GM12878 (cell line): ENCODE measurements around the gene MEGF6. TPM values are rescaled to one million over a fixed set of nuclear protein-coding genes. Genes with fewer than 3 reads are reported as not detected.

ENCODE experiments used
- BRCA1 ChIP-seq: IDR thresholded peaks from 2 replicates; pipeline ENCODE4 v1.6.1; 2011; ENCODE audit warnings: low read depth, low read length, improper control_type of control experiment
- CHD4 ChIP-seq: fragments of 200-600 bp; sonication (generic); IDR thresholded peaks from 2 replicates; pipeline ENCODE4 v1.6.1; 2016; ENCODE audit warnings: mild to moderate bottlenecking
- CREB1 ChIP-seq: IDR thresholded peaks from 2 replicates; pipeline ENCODE4 v1.6.1; 2012; ENCODE audit warnings: low read depth, mild to moderate bottlenecking, inconsistent platforms
- CTCF ChIP-seq, 3 experiments: IDR thresholded peaks in 2 of 3; conservative IDR thresholded peaks in 1 of 3; 2 replicates each; pipeline ENCODE4 v1.5.1; 2011; ENCODE audit warnings: low read depth in 3 of 3, low read length in 3 of 3, mild to moderate bottlenecking in 3 of 3, control low read depth in 2 of 3, moderate library complexity in 2 of 3, inconsistent platforms in 1 of 3, mixed read lengths in 1 of 3; ENCODE audit not compliant: control insufficient read depth in 2 of 3, insufficient read depth in 1 of 3; ENCODE audit errors: extremely low read depth in 1 of 3
- DPF2 ChIP-seq: fragments of 450-650 bp; IDR thresholded peaks from 2 replicates; pipeline ENCODE4 v1.6.1; 2017; ENCODE audit warnings: mild to moderate bottlenecking
- EGR1 ChIP-seq, 2 experiments: IDR thresholded peaks; 1 replicate in 1 of 2; 2 replicates in 1 of 2; pipeline ENCODE4 v1.6.1; 2011 to 2012; ENCODE audit warnings: low read depth in 2 of 2, low read length in 2 of 2, borderline replicate concordance in 1 of 2, mild to moderate bottlenecking in 1 of 2, moderate library complexity in 1 of 2
- EP300 ChIP-seq, 2 experiments: fragments of 150-350 bp in 1 of 2; IDR thresholded peaks; 2 replicates each; pipeline ENCODE4 v1.6.1; 2011 to 2012; ENCODE audit warnings: low read depth in 2 of 2, low read length in 2 of 2, borderline replicate concordance in 1 of 2, improper control_type of control experiment in 1 of 2, inconsistent platforms in 1 of 2; ENCODE audit not compliant: control insufficient read depth in 1 of 2
- ETV6 ChIP-seq, 2 experiments: fragments of 450-650 bp in 1 of 2; IDR thresholded peaks in 1 of 2; conservative IDR thresholded peaks in 1 of 2; 2 replicates each; pipeline ENCODE4 v1.6.1; 2014; ENCODE audit warnings: antibody characterized with exemption in 1 of 2, borderline replicate concordance in 1 of 2, low read depth in 1 of 2, mild to moderate bottlenecking in 1 of 2, moderate library complexity in 1 of 2
- HDAC2 ChIP-seq: fragments of 200-600 bp; sonication (generic); IDR thresholded peaks from 2 replicates; pipeline ENCODE4 v1.6.1; 2017
- NFYA ChIP-seq: IDR thresholded peaks from 2 replicates; pipeline ENCODE4 v1.6.1; 2011; ENCODE audit warnings: low read depth, mild to moderate bottlenecking, low read length, improper control_type of control experiment, borderline replicate concordance
- NR2F1 ChIP-seq: fragments of 450-650 bp; conservative IDR thresholded peaks from 2 replicates; pipeline ENCODE4 v1.6.1; 2017; ENCODE audit warnings: mild to moderate bottlenecking
- POLR2A ChIP-seq: IDR thresholded peaks from 2 replicates; pipeline ENCODE4 v1.6.1; 2011; ENCODE audit warnings: low read depth, mild to moderate bottlenecking, low read length
- POU2F2 ChIP-seq: IDR thresholded peaks from 3 replicates; pipeline ENCODE4 v1.6.1; 2011; ENCODE audit warnings: low read depth, mild to moderate bottlenecking, low read length, borderline replicate concordance
- RB1 ChIP-seq: fragments of 450-650 bp; formaldehyde crosslinking; IDR thresholded peaks from 2 replicates; pipeline ENCODE4 v1.6.1; 2017; ENCODE audit warnings: mild to moderate bottlenecking, borderline replicate concordance
- SIN3A ChIP-seq: IDR thresholded peaks from 2 replicates; pipeline ENCODE4 v1.6.1; 2012; ENCODE audit warnings: low read depth, low read length, improper control_type of control experiment
- SREBF2 ChIP-seq: IDR thresholded peaks from 2 replicates; pipeline ENCODE4 v1.6.1; 2012; ENCODE audit warnings: mild to moderate bottlenecking, low read length
- ZNF217 ChIP-seq: fragments of 450-650 bp; IDR thresholded peaks from 2 replicates; pipeline ENCODE4 v1.6.1; 2017; ENCODE audit warnings: antibody characterized with exemption, mild to moderate bottlenecking
- polyA plus RNA-seq, 11 experiments: library from polyadenylated mRNA; depleted of rRNA in 4 of 11; unstranded in 6 of 11; stranded (reverse) in 5 of 11; fragments of >200 nt; fragmentation: Nextera tagmentation in 4 of 11; fragmentation: Illumina TruSeq in 1 of 11; extraction: Ambion mirVana in 4 of 11; extraction: Trizol in 1 of 11; gene quantifications; 1 replicate in 1 of 11; 2 replicates in 10 of 11; pipeline versions ENCODE4 v1.2.1 to v1.2.3, GENCODE V29; 2011 to 2016; ENCODE audit warnings: inconsistent platforms in 2 of 11, missing spikeins in 2 of 11, low read depth in 1 of 11
- total RNA-seq, 4 experiments: library from RNA; depleted of rRNA in 3 of 4; stranded (reverse); fragments of >200 nt in 3 of 4; fragmentation: Illumina TruSeq in 1 of 4; extraction: Trizol in 1 of 4; gene quantifications; 2 replicates each; pipeline versions ENCODE4 v1.2.1 to v1.2.3, GENCODE V29; 2013 to 2021
- TF ChIP-seq, protein P1 (sequence below): fragments of 450-650 bp; IDR thresholded peaks from 2 replicates; pipeline ENCODE4 v1.6.1; 2018; ENCODE audit warnings: mild to moderate bottlenecking, low read depth, moderate library complexity; ENCODE audit not compliant: partially characterized antibody
- TF ChIP-seq, protein P2 (sequence below): fragments of 450-650 bp; conservative IDR thresholded peaks from 2 replicates; pipeline ENCODE4 v1.6.1; 2017; ENCODE audit warnings: mild to moderate bottlenecking, moderate library complexity

Gene MEGF6
- total and polyA plus RNA-seq, 10 of the 15 experiments (the other 5 are each of a cell fraction or from before 2014, with no cell fraction given), result 0.03 to 0.41 TPM; not detected in 8

- TF ChIP-seq, protein P1, sequence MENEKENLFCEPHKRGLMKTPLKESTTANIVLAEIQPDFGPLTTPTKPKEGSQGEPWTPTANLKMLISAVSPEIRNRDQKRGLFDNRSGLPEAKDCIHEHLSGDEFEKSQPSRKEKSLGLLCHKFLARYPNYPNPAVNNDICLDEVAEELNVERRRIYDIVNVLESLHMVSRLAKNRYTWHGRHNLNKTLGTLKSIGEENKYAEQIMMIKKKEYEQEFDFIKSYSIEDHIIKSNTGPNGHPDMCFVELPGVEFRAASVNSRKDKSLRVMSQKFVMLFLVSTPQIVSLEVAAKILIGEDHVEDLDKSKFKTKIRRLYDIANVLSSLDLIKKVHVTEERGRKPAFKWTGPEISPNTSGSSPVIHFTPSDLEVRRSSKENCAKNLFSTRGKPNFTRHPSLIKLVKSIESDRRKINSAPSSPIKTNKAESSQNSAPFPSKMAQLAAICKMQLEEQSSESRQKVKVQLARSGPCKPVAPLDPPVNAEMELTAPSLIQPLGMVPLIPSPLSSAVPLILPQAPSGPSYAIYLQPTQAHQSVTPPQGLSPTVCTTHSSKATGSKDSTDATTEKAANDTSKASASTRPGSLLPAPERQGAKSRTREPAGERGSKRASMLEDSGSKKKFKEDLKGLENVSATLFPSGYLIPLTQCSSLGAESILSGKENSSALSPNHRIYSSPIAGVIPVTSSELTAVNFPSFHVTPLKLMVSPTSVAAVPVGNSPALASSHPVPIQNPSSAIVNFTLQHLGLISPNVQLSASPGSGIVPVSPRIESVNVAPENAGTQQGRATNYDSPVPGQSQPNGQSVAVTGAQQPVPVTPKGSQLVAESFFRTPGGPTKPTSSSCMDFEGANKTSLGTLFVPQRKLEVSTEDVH, result peak; percentile 63
- no peak for TF ChIP-seq HDAC2
- peak; percentile 48; the same call in 1 of the 3 replicates for TF ChIP-seq POU2F2
- peak; percentile 79 for TF ChIP-seq POLR2A
- 0 out of 2 replicates have a peak, but pooled peaks have one; percentile 19 for TF ChIP-seq ZNF217
- no peak for TF ChIP-seq SREBF2
- TF ChIP-seq SIN3A, result no peak
- TF ChIP-seq, protein P2, sequence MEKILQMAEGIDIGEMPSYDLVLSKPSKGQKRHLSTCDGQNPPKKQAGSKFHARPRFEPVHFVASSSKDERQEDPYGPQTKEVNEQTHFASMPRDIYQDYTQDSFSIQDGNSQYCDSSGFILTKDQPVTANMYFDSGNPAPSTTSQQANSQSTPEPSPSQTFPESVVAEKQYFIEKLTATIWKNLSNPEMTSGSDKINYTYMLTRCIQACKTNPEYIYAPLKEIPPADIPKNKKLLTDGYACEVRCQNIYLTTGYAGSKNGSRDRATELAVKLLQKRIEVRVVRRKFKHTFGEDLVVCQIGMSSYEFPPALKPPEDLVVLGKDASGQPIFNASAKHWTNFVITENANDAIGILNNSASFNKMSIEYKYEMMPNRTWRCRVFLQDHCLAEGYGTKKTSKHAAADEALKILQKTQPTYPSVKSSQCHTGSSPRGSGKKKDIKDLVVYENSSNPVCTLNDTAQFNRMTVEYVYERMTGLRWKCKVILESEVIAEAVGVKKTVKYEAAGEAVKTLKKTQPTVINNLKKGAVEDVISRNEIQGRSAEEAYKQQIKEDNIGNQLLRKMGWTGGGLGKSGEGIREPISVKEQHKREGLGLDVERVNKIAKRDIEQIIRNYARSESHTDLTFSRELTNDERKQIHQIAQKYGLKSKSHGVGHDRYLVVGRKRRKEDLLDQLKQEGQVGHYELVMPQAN, result peak; percentile 77
- TF ChIP-seq NR2F1, result 0 out of 2 replicates have a peak, but pooled peaks have one; percentile 33
- TF ChIP-seq RB1, result peak; percentile 72; the same call in 1 of the 2 replicates
- TF ChIP-seq BRCA1, result peak; percentile 13; the same call in 1 of the 2 replicates
- peak in 1 of 2 experiments; percentile 81; a peak in 2 of 4 replicates for TF ChIP-seq ETV6 (conservative IDR thresholded peaks at IDR 0.05 in 1 of 2, IDR thresholded peaks at IDR 0.05 in 1 of 2; ENCODE audit: borderline replicate concordance in 1 of 2, low read depth in 1 of 2)
- TF ChIP-seq NFYA, result no peak; the same call in 1 of the 2 replicates
- TF ChIP-seq CTCF (IDR thresholded peaks at IDR 0.05 in 2 of 3, conservative IDR thresholded peaks at IDR 0.05 in 1 of 3; ENCODE audit: control insufficient read depth in 2 of 3, extremely low read depth in 1 of 3, insufficient read depth in 1 of 3, low read depth in 3 of 3, low read length in 3 of 3), result peak; percentile 25 to 37 (median 32); a peak in 3 of 6 replicates
- no peak for TF ChIP-seq EP300 (IDR thresholded peaks at IDR 0.05; ENCODE audit: borderline replicate concordance in 1 of 2, control insufficient read depth in 1 of 2, low read depth in 2 of 2, low read length in 2 of 2)
- TF ChIP-seq DPF2, result 0 out of 2 replicates have a peak, but pooled peaks have one; percentile 24
- TF ChIP-seq EGR1 (IDR thresholded peaks at IDR 0.05; ENCODE audit: borderline replicate concordance in 1 of 2, low read depth in 2 of 2, low read length in 2 of 2), result peak in 1 of 2 experiments; percentile 89; a peak in 2 of 3 replicates
- TF ChIP-seq CHD4, result no peak
- TF ChIP-seq CREB1, result peak; percentile 82
These were observed 38.3 kb upstream of the MEGF6 start, which contains the start of gene WRAP73 (continued) for GRCh38 chr1:3649342-3650247.
